Mucosa of gallbladder (tissue), 1 donor: ENCODE results near the gene AAK1. TPM values are rescaled to one million over a fixed set of nuclear protein-coding genes. Genes with fewer than 3 reads are reported as not detected.
A peak's percentile ranks its signal among the peaks of the same experiment; 100 is the strongest.
"Not testable (repeated sequence)": the region's sequence is repeated elsewhere in the genome, so short reads cannot be mapped to it uniquely, and the experiment has no call there.

Experiments
- DNase-seq: peaks from one replicate; pipeline ENCODE4 v3.0.0-alpha.2; 2020; ENCODE audit warnings: low spot score
- total RNA-seq: library from RNA; stranded (reverse); gene quantifications from one replicate; pipeline ENCODE4 v1.2.1, GENCODE V29; 2021
- donor health status: DM: no; HTN: no; CAD: no.

The AAK1 gene
- total RNA-seq, 1 donor from 2014 or later: 83.4 TPM

- no peak for DNase-seq
These were observed 16.5 kb upstream of the AAK1 start for GRCh38 chr2:69659941-69660483.

- DNase-seq: no peak
These were observed 15.8 kb upstream of the AAK1 start for GRCh38 chr2:69659349-69659748.

- no peak for DNase-seq
These were observed 8.7 kb upstream of the AAK1 start for GRCh38 chr2:69652206-69652605.

DNA sequence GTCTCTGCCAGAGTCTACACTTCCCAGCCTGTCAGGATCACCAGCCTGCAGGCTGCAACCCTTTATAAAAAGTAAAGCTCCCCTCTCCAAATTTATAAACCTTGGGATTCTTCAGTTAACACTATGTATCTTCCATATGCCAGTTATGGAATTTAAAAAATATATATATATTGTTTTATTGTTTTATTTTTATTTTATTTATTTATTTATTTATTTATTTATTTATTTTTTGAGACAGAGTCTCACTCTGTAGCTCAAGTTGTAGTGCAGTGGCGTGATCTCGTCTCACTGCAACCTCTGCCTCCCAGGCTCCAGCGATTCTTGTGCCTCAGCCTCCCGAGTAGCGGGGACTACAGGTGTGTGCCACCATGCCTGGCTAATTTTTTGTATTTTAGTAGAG lies 3.7 kb upstream of the AAK1 start:
- not testable (repeated sequence) for DNase-seq

DNA sequence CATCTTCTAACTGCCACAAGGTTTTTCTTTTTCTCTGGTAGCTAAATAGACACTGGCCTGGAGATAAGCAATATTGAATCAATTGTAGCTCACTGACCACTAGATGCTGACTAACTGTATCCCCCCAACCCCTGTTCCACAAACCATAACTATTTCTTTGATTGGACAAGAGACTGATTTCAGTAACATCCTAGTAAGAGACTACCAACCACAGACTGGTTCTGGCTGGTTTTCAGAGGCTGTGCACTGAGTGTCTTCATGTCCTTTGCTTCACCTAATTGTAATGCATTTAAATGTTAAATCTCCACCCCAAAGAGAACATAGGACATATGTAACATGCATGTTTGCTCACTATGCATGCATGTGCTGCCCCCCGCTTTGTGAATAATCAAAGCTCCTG lies 3.2 kb upstream of the AAK1 start:
- DNase-seq: no peak

- no peak for DNase-seq
These were observed 2.4 kb upstream of the AAK1 start for GRCh38 chr2:69645921-69646320.

- no peak for DNase-seq
These were observed 1.5 kb upstream of the AAK1 start for GRCh38 chr2:69645031-69645431.

GRCh38 chr2:69644506-69644979 lies 1.0 kb upstream of the AAK1 start:
- no peak for DNase-seq

GRCh38 chr2:69642709-69643601 lies 584 bp downstream of the AAK1 start:
- peak; percentile 31 for DNase-seq

DNA sequence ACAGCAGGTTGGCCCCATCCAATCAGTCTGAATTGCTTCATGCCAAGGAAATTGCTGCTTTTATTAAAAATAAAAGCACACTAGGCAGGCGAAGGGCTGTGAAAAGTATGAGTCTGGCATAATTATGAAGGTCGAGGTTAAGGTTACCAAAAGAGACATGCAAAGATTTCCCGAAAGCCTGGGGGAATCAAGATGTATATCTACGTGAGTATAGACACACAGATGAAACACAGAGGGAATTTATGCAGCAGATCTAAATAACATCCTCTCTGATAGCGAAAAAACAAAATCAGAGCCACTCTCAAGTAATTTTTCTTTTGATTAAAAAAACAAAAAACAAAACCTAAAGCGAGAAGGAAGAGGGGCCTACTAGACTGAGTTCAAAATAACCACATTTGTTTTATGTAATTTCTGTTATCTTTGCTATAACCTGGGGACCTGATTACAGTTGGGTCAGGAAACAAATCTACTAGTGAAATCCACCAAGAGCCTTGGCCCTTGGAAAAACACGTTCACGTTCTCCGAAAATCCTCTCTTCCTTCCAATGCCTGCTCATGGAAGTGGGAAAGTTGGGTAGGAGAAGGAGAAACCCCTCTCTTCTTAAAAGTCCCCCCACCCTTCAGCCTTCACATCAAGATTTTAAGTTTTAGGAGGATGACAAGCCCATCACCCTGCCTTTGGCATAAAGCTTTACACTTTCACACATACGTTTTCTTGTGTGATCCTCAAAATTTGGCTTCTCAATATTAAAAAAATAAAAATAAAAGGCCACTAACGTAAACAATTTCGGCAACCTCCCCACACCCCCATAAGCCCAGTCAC lies 1.4 kb downstream of the AAK1 start:
- DNase-seq: no peak

- DNase-seq: no peak
These were observed 2.1 kb downstream of the AAK1 start for GRCh38 chr2:69641471-69641870.

GRCh38 chr2:69639266-69639665 lies 4.3 kb downstream of the AAK1 start:
- DNase-seq: no peak

DNA sequence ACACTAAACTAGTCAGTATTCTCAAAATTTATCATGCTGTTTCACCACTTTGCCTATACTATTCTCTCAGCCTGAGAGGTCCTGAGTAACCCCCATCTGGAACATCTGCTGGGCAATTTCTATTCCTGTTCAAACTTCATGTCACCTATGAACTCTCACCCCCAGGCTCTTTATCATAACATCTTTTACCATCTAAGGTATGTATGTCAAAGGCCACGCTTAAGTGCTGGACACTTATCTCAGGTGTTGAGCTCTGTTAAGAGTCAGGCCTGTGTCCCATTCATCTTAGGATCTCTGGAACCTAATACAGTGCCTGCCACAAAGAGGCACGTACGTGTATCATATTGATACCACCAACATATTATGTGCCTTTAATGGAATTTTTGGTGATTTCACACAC lies 4.9 kb downstream of the AAK1 start:
- no peak for DNase-seq

DNA sequence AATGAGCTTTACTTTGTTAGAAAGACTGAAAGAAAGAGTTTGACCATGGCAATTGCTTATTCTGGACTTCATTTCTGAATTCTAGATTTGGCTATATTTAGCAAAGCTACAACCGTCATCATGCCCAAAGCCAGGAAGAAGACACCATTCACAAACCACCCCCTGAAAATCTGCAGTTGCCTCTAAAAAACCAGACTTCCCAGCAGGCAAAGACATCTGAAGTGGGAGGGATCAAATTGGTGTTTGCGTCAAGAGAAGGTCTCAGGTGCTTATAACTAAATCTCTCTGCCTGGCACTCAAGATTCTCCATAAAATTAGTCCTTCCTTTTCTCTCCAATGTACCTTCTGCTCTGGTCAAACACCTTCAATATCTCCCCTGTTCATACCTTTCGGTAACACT lies 5.6 kb downstream of the AAK1 start:
- DNase-seq: no peak

DNA sequence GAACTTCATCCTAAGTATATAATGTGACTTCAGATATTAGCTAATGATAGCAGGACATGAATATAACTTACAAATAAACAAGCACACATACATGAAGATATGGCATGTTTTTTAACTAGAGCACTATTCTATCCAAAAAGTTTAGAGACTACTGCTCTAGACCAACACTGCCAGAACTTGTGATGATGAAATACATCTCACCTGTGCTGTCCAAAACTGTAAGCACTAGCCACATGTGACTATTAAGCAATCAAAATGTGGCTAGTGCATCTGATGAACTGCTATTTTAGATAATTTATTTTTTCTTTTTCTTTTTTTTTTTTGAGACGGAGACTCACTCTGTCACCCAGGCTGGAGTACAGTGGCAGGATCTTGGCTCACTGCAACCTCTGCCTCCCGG lies 7.1 kb downstream of the AAK1 start:
- DNase-seq: no peak

GRCh38 chr2:69635432-69635831 lies 8.1 kb downstream of the AAK1 start:
- no peak for DNase-seq

DNA sequence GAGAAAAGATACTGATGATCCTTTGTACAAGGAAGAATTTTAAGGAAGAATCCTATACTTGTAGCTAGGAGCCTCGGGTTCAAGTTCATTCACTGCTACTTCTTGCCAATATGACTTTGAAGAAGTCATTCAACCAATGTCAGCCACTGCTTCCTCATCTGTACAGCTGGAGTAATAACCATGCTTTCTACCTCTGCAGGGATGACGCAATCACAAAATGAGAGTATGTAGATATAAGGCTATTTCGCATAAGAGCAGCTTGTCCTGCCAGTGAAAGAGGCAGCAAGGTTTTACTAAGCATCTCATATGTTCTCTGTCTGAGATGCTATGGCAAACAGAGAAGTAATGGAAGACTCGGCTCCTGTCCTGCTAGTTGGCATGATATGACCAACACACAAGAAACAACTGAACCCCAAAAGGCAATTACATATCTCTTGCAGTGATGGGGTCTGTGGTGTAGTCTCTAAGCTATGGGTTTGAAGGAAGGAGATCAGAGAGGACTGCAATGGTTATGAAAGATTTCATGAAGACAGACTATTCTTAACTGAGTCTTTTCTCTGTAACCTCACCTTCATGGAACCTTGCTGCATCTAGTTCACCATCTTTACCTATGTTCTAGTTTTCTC lies 9.2 kb downstream of the AAK1 start:
- DNase-seq: no peak

DNA sequence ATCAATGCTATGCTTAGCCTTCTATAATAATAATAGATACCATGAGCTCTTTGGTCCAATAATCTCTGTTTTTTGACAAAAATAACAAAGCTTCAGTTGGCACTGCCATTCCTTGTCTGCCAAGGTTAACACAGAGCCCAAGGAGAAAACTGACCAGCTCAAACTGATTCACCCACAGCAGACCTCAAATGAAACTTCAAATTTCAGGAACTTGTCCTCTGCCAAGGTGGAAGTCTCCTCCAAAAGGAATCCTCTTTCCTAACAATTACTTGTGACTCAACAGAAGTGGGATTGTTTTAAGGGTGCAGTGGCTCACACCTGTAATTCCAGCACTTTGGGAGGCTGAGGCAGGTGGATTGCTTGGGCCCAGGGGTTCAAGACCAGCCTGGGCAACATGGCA lies 12.1 kb downstream of the AAK1 start:
- no peak for DNase-seq

DNA sequence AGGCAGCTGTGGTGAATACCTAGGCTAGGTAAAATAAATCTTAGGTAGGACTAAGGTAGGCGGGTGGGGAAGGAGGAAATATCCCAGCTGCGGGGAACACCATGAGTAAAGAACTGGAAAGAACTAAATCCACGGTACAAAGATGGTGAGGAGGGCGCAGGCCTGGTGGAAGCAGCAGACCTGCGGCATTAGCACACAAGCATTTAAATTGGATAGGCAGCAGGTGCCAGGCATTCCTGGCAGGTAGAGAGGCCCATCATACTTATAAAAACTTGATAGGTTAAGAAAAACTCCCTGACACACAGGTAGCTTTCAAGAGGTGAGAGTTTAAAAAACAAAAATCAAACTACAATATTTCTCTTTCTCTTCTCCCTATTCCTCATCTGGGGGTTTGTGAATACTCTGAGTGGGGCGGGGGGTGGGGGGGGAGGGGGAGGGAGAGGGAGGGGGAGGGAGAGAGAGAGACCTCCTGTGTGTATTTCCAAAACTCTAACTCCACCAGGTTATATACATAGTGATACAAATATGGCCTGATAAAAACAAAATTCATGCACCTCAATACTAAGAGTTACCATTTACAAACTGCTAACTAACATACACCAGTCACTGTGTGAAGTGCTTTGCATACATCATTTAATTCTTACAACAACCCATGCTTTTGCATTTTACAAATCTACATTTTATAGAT lies 13.5 kb downstream of the AAK1 start:
- no peak for DNase-seq

GRCh38 chr2:69628325-69629021 lies 15.1 kb downstream of the AAK1 start:
- no peak for DNase-seq
